AG04450 (cell line): ENCODE data around the gene GPR157. TPM values are rescaled to one million over a fixed set of nuclear protein-coding genes. Genes with fewer than 3 reads are reported as not detected.
A peak's percentile ranks its signal among the peaks of the same experiment; 100 is the strongest.

Experiments used
- CTCF ChIA-PET: fragments of 300-600, 350-600 bp; formaldehyde crosslinking; extraction: SDS; loops from one replicate; lab custom pipeline; 2022; ENCODE audit warnings: antibody characterized with exemption, inconsistent platforms; lab: Charles Lee
- POLR2A ChIA-PET: fragments of 350-600 bp; formaldehyde crosslinking; extraction: SDS; loops from one replicate; lab custom pipeline; 2021; ENCODE audit warnings: antibody characterized with exemption, inconsistent platforms; lab: Yijun Ruan, JAX
- DNase-seq: peaks from one replicate; pipeline ENCODE4 v3.0.0-alpha.2; 2011; ENCODE audit warnings: low read depth, low spot score
- H3K27ac ChIP-seq: one replicate; pipeline ENCODE4 v1.5.1; 2012; ENCODE audit warnings: low read depth, low read length, control low read depth
- H3K27me3 ChIP-seq: one replicate; pipeline ENCODE4 v1.6.0; 2012; ENCODE audit warnings: low read length; ENCODE audit not compliant: control insufficient read depth, insufficient read depth
- H3K4me3 ChIP-seq: 2 replicates; pipeline ENCODE4 v1.5.1; 2011; ENCODE audit warnings: mild to moderate bottlenecking, low read depth, low read length, control low read depth
- H3K9me3 ChIP-seq: 2 replicates; pipeline ENCODE4 v1.5.1; 2012; ENCODE audit warnings: low read length; ENCODE audit not compliant: control insufficient read depth, insufficient read depth
- polyA minus RNA-seq: library from RNA; depleted of rRNA, polyadenylated mRNA; stranded (reverse); fragments of >200 nt; gene quantifications from 2 replicates; pipeline ENCODE4 v1.2.3, GENCODE V29; 2011; rRNA and poly(A)+ RNA removed
- polyA plus RNA-seq: library from polyadenylated mRNA; depleted of rRNA; stranded (reverse); fragments of >200 nt; gene quantifications from 2 replicates; pipeline ENCODE4 v1.2.3, GENCODE V29; 2011; rRNA removed
- TF ChIP-seq, protein P1 (sequence below): IDR thresholded peaks from 2 replicates; pipeline ENCODE4 v1.5.1; 2011; ENCODE audit warnings: low read depth, low read length, control low read depth, inconsistent platforms

Gene GPR157
- polyA plus RNA-seq = 1.1 TPM in 2 replicates
- 2.7 and 4.0 TPM in 2 replicates for polyA minus RNA-seq

DNA sequence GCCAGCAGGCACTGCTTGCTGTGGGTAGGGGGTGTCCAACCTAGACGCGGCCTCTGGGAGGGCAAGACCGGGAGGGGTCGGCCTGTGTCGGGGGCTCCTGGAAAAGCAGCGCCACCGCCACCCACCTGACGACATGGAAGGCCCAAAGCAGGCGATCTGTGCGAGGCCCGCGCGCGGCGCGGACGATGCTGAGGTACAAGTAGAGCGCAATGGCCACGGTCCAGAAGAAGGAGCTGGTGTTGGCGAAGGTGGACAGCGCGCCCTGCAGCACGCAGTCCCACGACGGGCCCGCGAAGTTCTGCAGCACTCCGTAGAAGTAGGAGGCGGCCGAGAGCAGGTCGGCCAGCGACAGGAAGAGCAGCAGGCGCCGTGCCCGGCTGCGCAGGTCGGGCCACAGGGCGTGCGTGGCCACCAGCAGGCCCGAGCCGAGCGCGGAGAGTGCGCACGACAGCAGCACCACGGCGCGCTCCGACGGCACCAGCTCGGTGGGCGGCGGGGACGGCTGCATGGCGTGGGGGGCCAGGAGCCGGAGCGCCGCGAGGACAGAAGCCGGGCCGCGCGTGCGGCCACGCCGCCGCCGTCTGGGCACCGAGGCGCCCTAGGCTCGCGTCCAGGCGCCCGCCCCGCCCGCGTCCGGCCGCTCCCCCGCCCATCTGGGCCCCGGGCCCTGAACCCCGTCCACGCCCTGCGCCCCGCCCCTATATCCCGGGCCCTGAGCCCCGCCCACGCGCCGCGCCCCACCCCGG is at the start of gene GPR157:
Gene GPR157 (minus strand): TSS at position 583 of the 746 bp plus-strand sequence. CDS start 75 bp downstream, at position 508.
- CTCF ChIA-PET = interaction anchor here (2.0 kb wide), 1 partner anchor 13 kb away, joined by 10 read pairs; no protein-coding TSS in a partner anchor
- TF ChIP-seq, protein P1, sequence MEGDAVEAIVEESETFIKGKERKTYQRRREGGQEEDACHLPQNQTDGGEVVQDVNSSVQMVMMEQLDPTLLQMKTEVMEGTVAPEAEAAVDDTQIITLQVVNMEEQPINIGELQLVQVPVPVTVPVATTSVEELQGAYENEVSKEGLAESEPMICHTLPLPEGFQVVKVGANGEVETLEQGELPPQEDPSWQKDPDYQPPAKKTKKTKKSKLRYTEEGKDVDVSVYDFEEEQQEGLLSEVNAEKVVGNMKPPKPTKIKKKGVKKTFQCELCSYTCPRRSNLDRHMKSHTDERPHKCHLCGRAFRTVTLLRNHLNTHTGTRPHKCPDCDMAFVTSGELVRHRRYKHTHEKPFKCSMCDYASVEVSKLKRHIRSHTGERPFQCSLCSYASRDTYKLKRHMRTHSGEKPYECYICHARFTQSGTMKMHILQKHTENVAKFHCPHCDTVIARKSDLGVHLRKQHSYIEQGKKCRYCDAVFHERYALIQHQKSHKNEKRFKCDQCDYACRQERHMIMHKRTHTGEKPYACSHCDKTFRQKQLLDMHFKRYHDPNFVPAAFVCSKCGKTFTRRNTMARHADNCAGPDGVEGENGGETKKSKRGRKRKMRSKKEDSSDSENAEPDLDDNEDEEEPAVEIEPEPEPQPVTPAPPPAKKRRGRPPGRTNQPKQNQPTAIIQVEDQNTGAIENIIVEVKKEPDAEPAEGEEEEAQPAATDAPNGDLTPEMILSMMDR = 0 out of 2 replicates have a peak, but pooled peaks have one; percentile 11
- Histone ChIP-seq H3K27me3 (no peaks in the 10 kb centered on the region), H3K9me3 (no peaks in the 10 kb centered on the region; the same call in none of the 2 replicates), H3K4me3 (peak within 1 kb of the TSS; percentile 60), H3K27ac (peak within 1 kb of the TSS; percentile 3)
- no peak for DNase-seq
- POLR2A ChIA-PET = interaction anchor here (0.5 kb wide), 1 partner anchor 397 kb away, joined by 3 read pairs; no protein-coding TSS in a partner anchor

- TF ChIP-seq, protein P1 = no peak
- Histone ChIP-seq H3K27ac (no peak overlapping the region), H3K4me3 (no peak overlapping the region), H3K9me3 (no peaks in the 10 kb centered on the region), H3K27me3 (no peaks in the 10 kb centered on the region)
- ChIA-PET CTCF (interaction anchor here (1.6 kb wide), 1 partner anchor 33 kb away, joined by 5 read pairs; no protein-coding TSS in a partner anchor), POLR2A (interaction anchor here (0.7 to 1.5 kb wide), 2 partner anchors 9 to 11 kb away, joined by 4 to 5 read pairs; no protein-coding TSS in a partner anchor)
- DNase-seq = no peak
These were observed 45.9 kb upstream of the GPR157 start for GRCh38 chr1:9174762-9175161.

- no peak for DNase-seq
- CTCF ChIA-PET = interaction anchor here (1.6 kb wide), 1 partner anchor 33 kb away, joined by 5 read pairs; no protein-coding TSS in a partner anchor
- no peak overlapping the region for H3K4me3 ChIP-seq
- no peak overlapping the region for H3K27ac ChIP-seq
- POLR2A ChIA-PET = interaction anchor here (0.7 kb wide), 1 partner anchor 9 kb away, joined by 4 read pairs; no protein-coding TSS in a partner anchor
- no peaks in the 10 kb centered on the region for H3K27me3 ChIP-seq
- no peaks in the 10 kb centered on the region for H3K9me3 ChIP-seq
- TF ChIP-seq, protein P1 = no peak
These were observed 45.3 kb upstream of the GPR157 start for GRCh38 chr1:9174243-9174642.

DNA sequence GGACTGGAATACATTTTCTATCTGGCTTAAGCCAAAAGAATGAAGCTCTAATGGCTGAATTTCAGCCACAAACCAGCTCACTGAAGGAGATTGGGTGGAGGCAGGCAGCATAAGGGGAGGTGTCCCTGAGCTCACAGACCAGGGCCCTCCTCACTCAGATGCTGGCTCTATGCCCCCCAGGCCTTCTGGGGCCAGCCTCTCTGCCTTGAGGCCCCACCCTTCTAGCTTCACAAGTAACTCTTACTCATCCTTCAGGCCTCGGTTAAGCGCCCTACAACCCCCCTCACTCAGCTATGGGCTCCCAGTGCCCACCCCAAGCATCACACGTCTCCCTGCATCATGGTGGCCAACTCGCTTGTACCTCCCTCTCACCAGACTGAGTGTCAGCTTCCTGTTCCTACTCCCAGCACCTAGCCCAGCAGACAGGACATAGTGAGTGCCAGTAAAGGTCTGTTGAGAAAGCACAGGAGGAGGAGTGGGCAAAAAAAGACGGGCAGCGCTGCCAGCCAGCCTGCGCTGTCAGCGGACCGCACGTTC is 40.8 kb upstream of the GPR157 start:
- ChIA-PET POLR2A (no interaction called here), CTCF (interaction anchor here (1.1 kb wide), 1 partner anchor 28 kb away, joined by 8 read pairs; no protein-coding TSS in a partner anchor)
- DNase-seq = no peak
- Histone ChIP-seq H3K4me3 (no peak overlapping the region), H3K27ac (no peak overlapping the region), H3K9me3 (no peaks in the 10 kb centered on the region), H3K27me3 (no peaks in the 10 kb centered on the region)
- TF ChIP-seq, protein P1 = no peak
